ENCODE data around the gene CERS1.

DNA sequence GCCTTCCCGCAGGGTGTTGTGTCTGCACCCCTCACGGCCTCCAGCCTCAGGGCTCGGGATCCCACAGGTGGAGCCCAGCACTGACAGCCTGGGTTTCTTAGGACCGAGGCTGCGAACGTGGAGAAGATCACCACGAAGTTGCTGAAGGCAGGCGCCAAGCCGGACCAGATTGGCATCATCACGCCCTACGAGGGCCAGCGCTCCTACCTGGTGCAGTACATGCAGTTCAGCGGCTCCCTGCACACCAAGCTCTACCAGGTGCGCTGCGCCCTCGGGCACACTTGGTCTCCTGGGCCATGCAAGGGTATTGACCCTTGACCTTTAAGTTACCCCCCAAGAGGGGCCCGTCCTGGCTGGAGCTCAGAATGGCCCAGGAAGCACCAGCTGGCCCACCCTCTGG lies 35.2 kb downstream of the CERS1 start:
- no peak for TF ChIP-seq ZNF274 (IDR thresholded peaks at IDR 0.05; ENCODE audit: insufficient read depth, insufficient read length)
- TF ChIP-seq EZH2 (IDR thresholded peaks at IDR 0.05; ENCODE audit: borderline replicate concordance, control insufficient read depth, low read depth, low read length) = no peak
- TF ChIP-seq FOXM1 (IDR thresholded peaks at IDR 0.05; ENCODE audit: low read depth, low read length) = no peak
- TF ChIP-seq EP300 (IDR thresholded peaks at IDR 0.05; ENCODE audit: borderline replicate concordance in 1 of 2, control insufficient read depth in 1 of 2, low read depth in 2 of 2, low read length in 2 of 2) = no peak
- TF ChIP-seq, protein P1, sequence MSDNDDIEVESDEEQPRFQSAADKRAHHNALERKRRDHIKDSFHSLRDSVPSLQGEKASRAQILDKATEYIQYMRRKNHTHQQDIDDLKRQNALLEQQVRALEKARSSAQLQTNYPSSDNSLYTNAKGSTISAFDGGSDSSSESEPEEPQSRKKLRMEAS (IDR thresholded peaks at IDR 0.05; ENCODE audit: low read depth, low read length) = no peak
- TF ChIP-seq, protein P2, sequence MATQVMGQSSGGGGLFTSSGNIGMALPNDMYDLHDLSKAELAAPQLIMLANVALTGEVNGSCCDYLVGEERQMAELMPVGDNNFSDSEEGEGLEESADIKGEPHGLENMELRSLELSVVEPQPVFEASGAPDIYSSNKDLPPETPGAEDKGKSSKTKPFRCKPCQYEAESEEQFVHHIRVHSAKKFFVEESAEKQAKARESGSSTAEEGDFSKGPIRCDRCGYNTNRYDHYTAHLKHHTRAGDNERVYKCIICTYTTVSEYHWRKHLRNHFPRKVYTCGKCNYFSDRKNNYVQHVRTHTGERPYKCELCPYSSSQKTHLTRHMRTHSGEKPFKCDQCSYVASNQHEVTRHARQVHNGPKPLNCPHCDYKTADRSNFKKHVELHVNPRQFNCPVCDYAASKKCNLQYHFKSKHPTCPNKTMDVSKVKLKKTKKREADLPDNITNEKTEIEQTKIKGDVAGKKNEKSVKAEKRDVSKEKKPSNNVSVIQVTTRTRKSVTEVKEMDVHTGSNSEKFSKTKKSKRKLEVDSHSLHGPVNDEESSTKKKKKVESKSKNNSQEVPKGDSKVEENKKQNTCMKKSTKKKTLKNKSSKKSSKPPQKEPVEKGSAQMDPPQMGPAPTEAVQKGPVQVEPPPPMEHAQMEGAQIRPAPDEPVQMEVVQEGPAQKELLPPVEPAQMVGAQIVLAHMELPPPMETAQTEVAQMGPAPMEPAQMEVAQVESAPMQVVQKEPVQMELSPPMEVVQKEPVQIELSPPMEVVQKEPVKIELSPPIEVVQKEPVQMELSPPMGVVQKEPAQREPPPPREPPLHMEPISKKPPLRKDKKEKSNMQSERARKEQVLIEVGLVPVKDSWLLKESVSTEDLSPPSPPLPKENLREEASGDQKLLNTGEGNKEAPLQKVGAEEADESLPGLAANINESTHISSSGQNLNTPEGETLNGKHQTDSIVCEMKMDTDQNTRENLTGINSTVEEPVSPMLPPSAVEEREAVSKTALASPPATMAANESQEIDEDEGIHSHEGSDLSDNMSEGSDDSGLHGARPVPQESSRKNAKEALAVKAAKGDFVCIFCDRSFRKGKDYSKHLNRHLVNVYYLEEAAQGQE (IDR thresholded peaks at IDR 0.05; ENCODE audit: low read depth, low read length) = no peak
- no peak for TF ChIP-seq MYC (IDR thresholded peaks at IDR 0.05; ENCODE audit: insufficient read depth, insufficient read length, insufficient replicate concordance, low read length, severe bottlenecking)
- TF ChIP-seq, protein P3, sequence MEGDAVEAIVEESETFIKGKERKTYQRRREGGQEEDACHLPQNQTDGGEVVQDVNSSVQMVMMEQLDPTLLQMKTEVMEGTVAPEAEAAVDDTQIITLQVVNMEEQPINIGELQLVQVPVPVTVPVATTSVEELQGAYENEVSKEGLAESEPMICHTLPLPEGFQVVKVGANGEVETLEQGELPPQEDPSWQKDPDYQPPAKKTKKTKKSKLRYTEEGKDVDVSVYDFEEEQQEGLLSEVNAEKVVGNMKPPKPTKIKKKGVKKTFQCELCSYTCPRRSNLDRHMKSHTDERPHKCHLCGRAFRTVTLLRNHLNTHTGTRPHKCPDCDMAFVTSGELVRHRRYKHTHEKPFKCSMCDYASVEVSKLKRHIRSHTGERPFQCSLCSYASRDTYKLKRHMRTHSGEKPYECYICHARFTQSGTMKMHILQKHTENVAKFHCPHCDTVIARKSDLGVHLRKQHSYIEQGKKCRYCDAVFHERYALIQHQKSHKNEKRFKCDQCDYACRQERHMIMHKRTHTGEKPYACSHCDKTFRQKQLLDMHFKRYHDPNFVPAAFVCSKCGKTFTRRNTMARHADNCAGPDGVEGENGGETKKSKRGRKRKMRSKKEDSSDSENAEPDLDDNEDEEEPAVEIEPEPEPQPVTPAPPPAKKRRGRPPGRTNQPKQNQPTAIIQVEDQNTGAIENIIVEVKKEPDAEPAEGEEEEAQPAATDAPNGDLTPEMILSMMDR (IDR thresholded peaks at IDR 0.05 in 2 of 3, conservative IDR thresholded peaks at IDR 0.05 in 1 of 3; ENCODE audit: control insufficient read depth in 2 of 3, extremely low read depth in 1 of 3, insufficient read depth in 1 of 3, low read depth in 3 of 3, low read length in 3 of 3) = no peak
- TF ChIP-seq POLR2A (IDR thresholded peaks at IDR 0.05; ENCODE audit: low read depth, low read length) = no peak
- no peak for TF ChIP-seq JUND (IDR thresholded peaks at IDR 0.05; ENCODE audit: low read depth, low read length)
- TF ChIP-seq, protein P4, sequence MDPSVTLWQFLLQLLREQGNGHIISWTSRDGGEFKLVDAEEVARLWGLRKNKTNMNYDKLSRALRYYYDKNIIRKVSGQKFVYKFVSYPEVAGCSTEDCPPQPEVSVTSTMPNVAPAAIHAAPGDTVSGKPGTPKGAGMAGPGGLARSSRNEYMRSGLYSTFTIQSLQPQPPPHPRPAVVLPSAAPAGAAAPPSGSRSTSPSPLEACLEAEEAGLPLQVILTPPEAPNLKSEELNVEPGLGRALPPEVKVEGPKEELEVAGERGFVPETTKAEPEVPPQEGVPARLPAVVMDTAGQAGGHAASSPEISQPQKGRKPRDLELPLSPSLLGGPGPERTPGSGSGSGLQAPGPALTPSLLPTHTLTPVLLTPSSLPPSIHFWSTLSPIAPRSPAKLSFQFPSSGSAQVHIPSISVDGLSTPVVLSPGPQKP (IDR thresholded peaks at IDR 0.05; ENCODE audit: low read depth, low read length) = no peak
- TF ChIP-seq TCF7 (IDR thresholded peaks at IDR 0.05; ENCODE audit: borderline replicate concordance) = no peak
- TF ChIP-seq NFXL1 (IDR thresholded peaks at IDR 0.05; ENCODE audit: borderline replicate concordance) = no peak
